Peyer's patch (tissue), 4 donors: ENCODE data around the gene SH3GLB1. TPM values are rescaled to one million over a fixed set of nuclear protein-coding genes. Genes with fewer than 3 reads are reported as not detected.
A peak's percentile ranks its signal among the peaks of the same experiment; 100 is the strongest.

Experiments used
- DNase-seq, 3 donors: peaks; one replicate each; pipeline ENCODE4 v3.0.0-alpha.2; 2017 to 2019
- H3K27ac ChIP-seq, 4 donors: fragments of 200-600 bp; sonication (generic); one replicate each; pipeline ENCODE4 v1.5.1; 2016 to 2019
- H3K27me3 ChIP-seq, 2 donors: fragments of 200-600 bp; sonication (generic); one replicate each; pipeline ENCODE4 v1.5.1; 2019
- H3K36me3 ChIP-seq, 3 donors: fragments of 200-600 bp; sonication (generic); one replicate each; pipeline ENCODE4 v1.5.1; 2016 to 2019
- H3K4me1 ChIP-seq, 4 donors: fragments of 200-600 bp; sonication (generic); one replicate each; pipeline ENCODE4 v1.5.1; 2016 to 2019
- H3K4me3 ChIP-seq, 4 donors: fragments of 200-600 bp; sonication (generic); 1 replicate in 3 of 4; 2 replicates in 1 of 4; pipeline ENCODE4 v1.5.1; 2016 to 2019; ENCODE audit warnings: mild to moderate bottlenecking in 1 of 4
- H3K9me3 ChIP-seq, 4 donors: fragments of 200-600 bp; sonication (generic); one replicate each; pipeline ENCODE4 v1.5.1; 2016 to 2019; ENCODE audit warnings: mild to moderate bottlenecking in 1 of 4
- POLR2A ChIP-seq, 2 donors: fragments of 450-650 bp; IDR thresholded peaks; one replicate each; pipeline ENCODE4 v1.5.1; 2017; ENCODE audit warnings: antibody characterized with exemption in 2 of 2, mild to moderate bottlenecking in 2 of 2, moderate library complexity in 2 of 2
- total RNA-seq, 4 donors: library from RNA; depleted of rRNA; stranded (reverse); fragments of >200 nt; gene quantifications; one replicate each; pipeline ENCODE4 v1.1.0, GENCODE V29; 2016
- TF ChIP-seq, protein P1 (sequence below), 6 experiments: fragments of 450-650 bp in 4 of 6; fragments of 200-600 bp in 2 of 6; sonication (generic) in 1 of 6; IDR thresholded peaks; one replicate each; pipeline ENCODE4 v1.5.1; 2017 to 2019; ENCODE audit warnings: antibody characterized with exemption in 6 of 6, mild to moderate bottlenecking in 3 of 6, moderate library complexity in 1 of 6

Gene SH3GLB1
- total RNA-seq, 4 donors from 2014 or later: 42.2 to 62.7 (median 45.9) TPM

DNA sequence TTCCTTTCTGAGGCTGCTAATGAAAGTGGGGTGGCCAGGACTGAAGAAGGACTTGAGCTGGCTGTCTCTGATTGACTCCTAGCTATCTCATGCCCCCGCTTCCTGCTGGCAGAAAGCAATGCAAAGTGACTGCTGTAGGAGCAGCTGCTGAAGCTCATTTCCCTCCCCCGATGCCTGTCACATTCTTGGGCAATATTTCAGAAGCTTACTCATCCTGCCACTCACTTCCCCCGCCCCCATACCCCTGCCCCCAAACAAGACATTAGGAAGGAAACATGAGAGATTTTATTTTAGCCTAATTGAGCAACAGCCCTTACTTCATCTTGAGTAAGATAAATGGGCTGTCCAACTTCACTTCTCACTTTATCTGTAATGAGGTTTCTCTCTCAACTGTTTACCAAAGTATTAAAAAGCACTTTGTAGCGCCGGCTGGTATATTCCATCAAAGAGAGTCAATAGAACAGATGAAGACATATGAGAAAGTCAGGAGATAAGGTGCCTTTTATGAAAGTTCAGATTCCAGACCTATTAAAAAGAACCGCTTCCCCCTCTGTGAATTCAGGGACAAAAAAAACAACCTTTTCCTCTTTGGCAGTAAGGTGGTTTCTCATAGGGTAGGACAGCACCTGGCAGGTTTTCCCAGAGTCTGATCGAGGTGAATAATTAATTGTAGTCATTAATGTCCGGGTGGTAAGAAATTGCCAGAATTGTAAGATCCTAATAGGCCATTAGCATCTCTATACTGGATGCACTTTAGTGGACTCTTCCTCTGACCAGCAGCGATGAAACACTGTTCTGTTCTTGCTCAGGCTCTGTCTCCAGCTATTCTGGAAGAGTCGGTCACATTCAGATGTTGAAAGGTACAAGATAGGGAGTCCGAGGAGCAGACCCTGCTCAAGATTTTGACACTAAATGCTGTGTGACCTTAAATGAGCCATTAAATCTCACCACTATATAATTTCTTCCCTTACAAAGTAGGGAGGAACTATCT is 70.2 kb downstream of the SH3GLB1 start:
- Histone ChIP-seq H3K27me3 (no peaks in the 10 kb centered on the region), H3K36me3 (no peaks in the 10 kb centered on the region), H3K4me1 (peaks cover 0 to 9% (median 1%) of the 10 kb centered on the region in 4 donors), H3K27ac (peak overlapping the region in 1 of 4 donors; percentile 3), H3K9me3 (no peaks in the 10 kb centered on the region), H3K4me3 (no peak overlapping the region)
- TF ChIP-seq, protein P1, sequence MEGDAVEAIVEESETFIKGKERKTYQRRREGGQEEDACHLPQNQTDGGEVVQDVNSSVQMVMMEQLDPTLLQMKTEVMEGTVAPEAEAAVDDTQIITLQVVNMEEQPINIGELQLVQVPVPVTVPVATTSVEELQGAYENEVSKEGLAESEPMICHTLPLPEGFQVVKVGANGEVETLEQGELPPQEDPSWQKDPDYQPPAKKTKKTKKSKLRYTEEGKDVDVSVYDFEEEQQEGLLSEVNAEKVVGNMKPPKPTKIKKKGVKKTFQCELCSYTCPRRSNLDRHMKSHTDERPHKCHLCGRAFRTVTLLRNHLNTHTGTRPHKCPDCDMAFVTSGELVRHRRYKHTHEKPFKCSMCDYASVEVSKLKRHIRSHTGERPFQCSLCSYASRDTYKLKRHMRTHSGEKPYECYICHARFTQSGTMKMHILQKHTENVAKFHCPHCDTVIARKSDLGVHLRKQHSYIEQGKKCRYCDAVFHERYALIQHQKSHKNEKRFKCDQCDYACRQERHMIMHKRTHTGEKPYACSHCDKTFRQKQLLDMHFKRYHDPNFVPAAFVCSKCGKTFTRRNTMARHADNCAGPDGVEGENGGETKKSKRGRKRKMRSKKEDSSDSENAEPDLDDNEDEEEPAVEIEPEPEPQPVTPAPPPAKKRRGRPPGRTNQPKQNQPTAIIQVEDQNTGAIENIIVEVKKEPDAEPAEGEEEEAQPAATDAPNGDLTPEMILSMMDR (IDR thresholded peaks at IDR 0.05): no peak
- TF ChIP-seq POLR2A (IDR thresholded peaks at IDR 0.05): no peak
- peak in 2 of 3 donors; percentile 49 to 62 for DNase-seq

DNA sequence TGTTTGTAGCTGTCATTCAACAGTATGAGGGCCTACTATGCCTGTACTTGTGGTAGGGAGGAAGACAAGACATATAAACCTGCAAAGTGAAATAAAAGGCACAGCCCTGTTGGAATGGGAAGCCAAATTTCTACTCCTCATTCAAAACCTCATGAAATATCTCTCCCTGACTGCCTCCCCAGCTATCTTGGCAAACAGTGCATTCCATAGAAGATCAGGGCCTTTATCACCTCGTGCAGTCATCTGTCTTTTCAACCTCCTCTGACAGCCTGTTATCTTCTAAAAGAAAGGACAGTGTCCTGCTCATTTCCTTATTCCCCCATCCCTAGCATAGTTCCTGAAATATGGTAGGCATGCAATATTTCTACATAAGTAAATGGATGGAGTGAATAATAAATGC is 71.0 kb downstream of the SH3GLB1 start:
- H3K27ac ChIP-seq: no peak overlapping the region
- H3K36me3 ChIP-seq: no peaks in the 10 kb centered on the region
- no peaks in the 10 kb centered on the region for H3K9me3 ChIP-seq
- H3K4me3 ChIP-seq: no peak overlapping the region
- DNase-seq: no peak
- TF ChIP-seq POLR2A (IDR thresholded peaks at IDR 0.05): no peak
- TF ChIP-seq, protein P1 (IDR thresholded peaks at IDR 0.05): no peak
- peaks cover 0 to 9% (median 1%) of the 10 kb centered on the region in 4 donors for H3K4me1 ChIP-seq
- no peaks in the 10 kb centered on the region for H3K27me3 ChIP-seq

- Histone ChIP-seq H3K36me3 (no peaks in the 10 kb centered on the region), H3K27ac (no peak overlapping the region), H3K4me3 (no peak overlapping the region), H3K9me3 (no peaks in the 10 kb centered on the region), H3K27me3 (no peaks in the 10 kb centered on the region), H3K4me1 (peaks cover 0 to 9% (median 1%) of the 10 kb centered on the region in 4 donors)
- TF ChIP-seq POLR2A (IDR thresholded peaks at IDR 0.05): no peak
- TF ChIP-seq, protein P1 (IDR thresholded peaks at IDR 0.05): no peak
- DNase-seq: no peak
Measured at GRCh38 chr1:86776108-86776507, 71.7 kb downstream of the SH3GLB1 start.

- H3K27ac ChIP-seq: peak overlapping the region in 1 of 4 donors; percentile 27
- H3K27me3 ChIP-seq: no peaks in the 10 kb centered on the region
- H3K4me1 ChIP-seq: peaks cover 0 to 7% (median 1%) of the 10 kb centered on the region in 4 donors
- no peaks in the 10 kb centered on the region for H3K36me3 ChIP-seq
- no peak overlapping the region for H3K4me3 ChIP-seq
- H3K9me3 ChIP-seq: no peaks in the 10 kb centered on the region
- TF ChIP-seq POLR2A (IDR thresholded peaks at IDR 0.05): no peak
- TF ChIP-seq, protein P1 (IDR thresholded peaks at IDR 0.05): no peak
- DNase-seq: peak in 1 of 3 donors; percentile 72
Measured at GRCh38 chr1:86778569-86779239, 74.3 kb downstream of the SH3GLB1 start.

DNA sequence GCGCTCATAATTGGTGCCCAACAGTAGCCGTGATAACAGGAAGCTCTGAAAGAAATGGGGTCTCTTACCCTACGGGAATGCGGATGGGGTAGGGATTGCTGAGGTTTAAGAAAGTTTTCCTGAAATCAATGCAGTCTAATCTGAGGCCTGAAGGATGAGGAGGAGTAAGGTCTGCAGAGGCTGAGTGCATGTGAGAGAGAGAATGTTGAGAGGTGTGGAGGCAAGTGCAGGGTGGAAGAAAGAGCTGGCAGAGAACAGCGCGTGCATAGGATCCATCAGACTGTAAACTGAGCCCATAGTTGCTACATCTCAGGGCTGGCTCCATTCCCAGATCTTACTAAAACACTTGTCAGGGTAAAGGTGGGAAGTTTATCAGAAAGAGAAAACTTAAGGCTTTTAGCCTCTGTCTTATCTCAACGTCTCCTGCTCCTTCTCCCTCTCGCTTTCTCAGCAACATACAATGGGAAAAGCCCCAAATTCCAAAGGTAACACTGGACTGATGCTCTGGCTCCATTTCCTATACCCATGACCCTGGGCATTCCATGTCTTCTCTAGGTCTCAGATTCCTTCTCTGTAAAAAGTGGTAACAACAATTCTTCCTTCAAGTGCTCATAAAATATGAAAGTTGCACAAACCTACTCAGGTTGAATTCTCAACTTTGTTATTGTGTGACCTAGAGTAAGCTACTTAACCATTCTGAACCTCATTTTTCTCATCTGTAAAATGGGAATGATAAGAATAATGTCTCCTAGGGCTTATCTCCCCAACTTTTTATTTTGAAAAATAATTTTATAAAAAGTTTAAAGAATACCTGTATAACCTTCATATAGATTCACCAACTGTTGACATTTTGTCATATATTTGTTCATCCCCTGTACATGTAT is 75.2 kb downstream of the SH3GLB1 start:
- Histone ChIP-seq H3K9me3 (no peaks in the 10 kb centered on the region), H3K4me1 (no peaks in the 10 kb centered on the region), H3K27ac (peak overlapping the region in 1 of 4 donors; percentile 9), H3K4me3 (no peak overlapping the region), H3K27me3 (no peaks in the 10 kb centered on the region), H3K36me3 (no peaks in the 10 kb centered on the region)
- no peak for DNase-seq
- TF ChIP-seq, protein P1 (IDR thresholded peaks at IDR 0.05): no peak
- TF ChIP-seq POLR2A (IDR thresholded peaks at IDR 0.05): no peak
